Naive thymus-derived CD4-positive, alpha-beta T cell (primary cell): ENCODE measurements around the gene ARX. TPM values are rescaled to one million over a fixed set of nuclear protein-coding genes. Genes with fewer than 3 reads are reported as not detected.

ENCODE experiments used
- ATAC-seq: fragments of 150-1000 bp; cut with Tn5 transposase; 2 replicates; pipeline ENCODE4 v1.10.0; 2021; ENCODE audit warnings: mild to moderate bottlenecking, moderate library complexity
- CTCF ChIA-PET: fragments of 350-600 bp; sonication (Branson Sonifier 250); formaldehyde crosslinking; loops from one replicate; lab custom pipeline; 2021; ENCODE audit warnings: antibody characterized with exemption; lab: Charles Lee
- POLR2A ChIA-PET: fragments of 350-600 bp; sonication (Branson Sonifier 250); formaldehyde crosslinking; loops from one replicate; lab custom pipeline; 2021; ENCODE audit warnings: antibody characterized with exemption, inconsistent platforms; lab: Charles Lee
- DNase-seq, 9 donors: peaks; one replicate each; pipeline versions ENCODE4 v3.0.0 to v3.0.0-alpha.2; 2020 to 2022; ENCODE audit warnings: mixed read lengths in 1 of 9
- H3K27ac ChIP-seq: one replicate; pipeline ENCODE4 v1.7.0; 2013; ENCODE audit warnings: mild to moderate bottlenecking, low read depth, low read length, moderate library complexity
- H3K27me3 ChIP-seq, 2 donors: one replicate each; pipeline ENCODE4 v1.7.0; 2013; ENCODE audit warnings: low read length in 2 of 2, mild to moderate bottlenecking in 2 of 2, moderate library complexity in 2 of 2; ENCODE audit not compliant: control insufficient read depth in 2 of 2, insufficient read depth in 2 of 2
- H3K36me3 ChIP-seq, 3 experiments: 1 replicate in 2 of 3; 2 replicates in 1 of 3; pipeline ENCODE4 v1.7.0; 2013; ENCODE audit warnings: low read length in 3 of 3, mild to moderate bottlenecking in 3 of 3, moderate library complexity in 1 of 3; ENCODE audit not compliant: insufficient read depth in 3 of 3, control insufficient read depth in 2 of 3
- H3K4me1 ChIP-seq, 2 donors: one replicate each; pipeline ENCODE4 v1.7.0; 2013; ENCODE audit warnings: low read length in 2 of 2, mild to moderate bottlenecking in 2 of 2, moderate library complexity in 1 of 2; ENCODE audit not compliant: control insufficient read depth in 2 of 2, insufficient read depth in 2 of 2
- H3K4me3 ChIP-seq: 2 replicates; pipeline ENCODE4 v1.7.0; 2013; ENCODE audit warnings: mild to moderate bottlenecking, low read length
- H3K9me3 ChIP-seq, 3 experiments: 1 replicate in 2 of 3; 2 replicates in 1 of 3; pipeline ENCODE4 v1.7.0; 2013; ENCODE audit warnings: low read length in 3 of 3; ENCODE audit not compliant: control insufficient read depth in 2 of 3
- H3K27ac Mint-ChIP-seq, 9 donors: one replicate each; pipeline ENCODE4 v1.8.0; 2020 to 2022; ENCODE audit warnings: mixed read lengths in 9 of 9, mild to moderate bottlenecking in 8 of 9, moderate library complexity in 5 of 9, inconsistent platforms in 2 of 9
- H3K27me3 Mint-ChIP-seq, 5 donors: one replicate each; pipeline ENCODE4 v1.8.0; 2021 to 2022; ENCODE audit warnings: mixed read lengths in 5 of 5, mild to moderate bottlenecking in 1 of 5
- H3K36me3 Mint-ChIP-seq, 5 donors: one replicate each; pipeline ENCODE4 v1.8.0; 2020 to 2022; ENCODE audit warnings: mixed read lengths in 5 of 5, mild to moderate bottlenecking in 3 of 5, inconsistent platforms in 1 of 5
- H3K4me1 Mint-ChIP-seq, 7 donors: one replicate each; pipeline ENCODE4 v1.8.0; 2020 to 2022; ENCODE audit warnings: mixed read lengths in 7 of 7, mild to moderate bottlenecking in 3 of 7, inconsistent platforms in 1 of 7
- H3K4me3 Mint-ChIP-seq, 10 donors: one replicate each; pipeline ENCODE4 v1.8.0; 2020 to 2022; ENCODE audit warnings: mild to moderate bottlenecking in 10 of 10, mixed read lengths in 10 of 10, moderate library complexity in 6 of 10, inconsistent platforms in 2 of 10
- H3K9me3 Mint-ChIP-seq, 11 donors: one replicate each; pipeline ENCODE4 v1.8.0; 2020 to 2022; ENCODE audit warnings: mixed read lengths in 11 of 11, mild to moderate bottlenecking in 4 of 11, inconsistent platforms in 1 of 11, moderate library complexity in 1 of 11
- intact Hi-C, 2 donors: fragments of 100-400 bp; cut with micrococcal nuclease; formaldehyde crosslinking; loops; one replicate each; pipeline ENCODE4 v1.15.1; 2023
- polyA plus RNA-seq, 2 donors: library from polyadenylated mRNA; unstranded; fragments of 300-500 nt; fragmentation: Illumina TruSeq; gene quantifications; one replicate each; pipeline ENCODE4 v1.2.3, GENCODE V29; 2021
- total RNA-seq, 6 experiments: library from RNA in 5 of 6; stranded (reverse) in 5 of 6; gene quantifications; 1 replicate in 5 of 6; 2 replicates in 1 of 6; pipeline ENCODE4 v1.2.3 and lab custom pipeline; 2021 to 2026

ARX gene
- total and polyA plus RNA-seq, 7 experiments from 2014 or later: not detected

DNA sequence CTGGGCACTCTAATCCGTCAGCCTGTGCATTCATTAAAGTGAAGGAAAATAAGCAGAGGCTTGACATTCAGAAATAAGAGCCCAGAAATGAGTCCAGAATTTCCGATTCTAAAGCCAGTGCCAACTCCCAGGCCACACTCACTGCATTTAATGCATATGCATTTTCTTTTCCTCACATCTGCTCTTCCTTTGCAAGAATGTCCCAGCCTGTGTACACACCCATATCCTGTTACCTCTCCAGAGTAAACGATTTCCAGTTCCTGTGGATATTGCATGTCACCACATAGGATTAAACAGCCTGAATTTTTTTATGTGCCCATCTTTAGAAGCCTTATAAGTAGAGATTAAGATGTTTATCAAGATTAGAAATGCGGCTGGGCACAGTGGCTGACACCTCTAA, 27.5 kb downstream of the ARX start:
- Histone ChIP-seq H3K4me3 (no peak overlapping the region), H3K4me1 (no peaks in the 10 kb centered on the region), H3K27ac (no peak overlapping the region), H3K9me3 (no peaks in the 10 kb centered on the region), H3K27me3 (no peaks in the 10 kb centered on the region), H3K36me3 (no peaks in the 10 kb centered on the region)
- no peak overlapping the region for H3K27ac Mint-ChIP-seq
- no peaks in the 10 kb centered on the region for H3K9me3 Mint-ChIP-seq
- ChIA-PET POLR2A (no interaction called here), CTCF (no interaction called here)
- no peaks in the 10 kb centered on the region for H3K27me3 Mint-ChIP-seq
- no peaks in the 10 kb centered on the region for H3K4me1 Mint-ChIP-seq
- peaks cover 0 to 21% (median 10%) of the 10 kb centered on the region in 5 donors for H3K36me3 Mint-ChIP-seq
- intact Hi-C loops: no loop called here
- DNase-seq (no peak), ATAC-seq (no peak)
- no peak overlapping the region for H3K4me3 Mint-ChIP-seq

DNA sequence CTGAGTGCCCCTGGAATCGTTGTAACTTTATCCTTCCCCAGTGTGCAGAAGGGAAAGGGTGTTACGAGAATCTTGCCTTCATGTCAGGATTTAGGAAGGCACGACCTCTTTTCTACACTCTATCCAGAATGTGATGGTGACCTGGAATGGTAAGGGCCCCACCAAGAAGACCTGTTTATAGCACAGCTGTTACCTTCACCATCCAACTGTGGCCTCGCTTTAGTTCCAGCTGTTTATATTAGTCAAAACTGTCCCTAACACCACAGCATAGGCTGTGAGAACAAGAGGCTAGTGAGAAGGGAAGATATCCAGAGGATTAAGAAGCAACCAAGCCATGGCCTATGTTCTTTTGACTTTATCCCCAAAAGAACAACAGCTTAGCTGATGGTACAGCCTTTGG, 28.0 kb downstream of the ARX start:
- DNase-seq: no peak
- Mint-ChIP-seq H3K27ac (no peak overlapping the region), H3K27me3 (no peaks in the 10 kb centered on the region), H3K4me1 (no peaks in the 10 kb centered on the region), H3K9me3 (no peaks in the 10 kb centered on the region), H3K36me3 (peaks cover 0 to 21% (median 10%) of the 10 kb centered on the region in 5 donors), H3K4me3 (no peak overlapping the region)
- intact Hi-C loops: no loop called here
- no peaks in the 10 kb centered on the region for H3K4me1 ChIP-seq
- H3K9me3 ChIP-seq: no peaks in the 10 kb centered on the region
- CTCF ChIA-PET: no interaction called here
- H3K36me3 ChIP-seq: no peaks in the 10 kb centered on the region
- H3K27me3 ChIP-seq: no peaks in the 10 kb centered on the region
- no peak overlapping the region for H3K27ac ChIP-seq
- ATAC-seq: no peak
- H3K4me3 ChIP-seq: no peak overlapping the region
- POLR2A ChIA-PET: no interaction called here

GRCh38 chrX:24985120-24985519, 30.6 kb downstream of the ARX start:
- ChIA-PET CTCF (no interaction called here), POLR2A (no interaction called here)
- Mint-ChIP-seq H3K9me3 (no peaks in the 10 kb centered on the region), H3K27ac (no peak overlapping the region), H3K4me3 (no peak overlapping the region), H3K36me3 (peaks cover 0 to 16% (median 9%) of the 10 kb centered on the region in 5 donors), H3K27me3 (no peaks in the 10 kb centered on the region), H3K4me1 (no peaks in the 10 kb centered on the region)
- no peaks in the 10 kb centered on the region for H3K4me1 ChIP-seq
- intact Hi-C loops: no loop called here
- no peaks in the 10 kb centered on the region for H3K27me3 ChIP-seq
- ATAC-seq: no peak
- H3K4me3 ChIP-seq: no peak overlapping the region
- no peaks in the 10 kb centered on the region for H3K9me3 ChIP-seq
- H3K36me3 ChIP-seq: no peaks in the 10 kb centered on the region
- DNase-seq: no peak
- no peak overlapping the region for H3K27ac ChIP-seq

- Mint-ChIP-seq H3K36me3 (peaks cover 0 to 20% (median 7%) of the 10 kb centered on the region in 5 donors), H3K27ac (no peak overlapping the region), H3K9me3 (no peaks in the 10 kb centered on the region), H3K4me1 (no peaks in the 10 kb centered on the region), H3K4me3 (no peak overlapping the region), H3K27me3 (no peaks in the 10 kb centered on the region)
- Histone ChIP-seq H3K27me3 (no peaks in the 10 kb centered on the region), H3K36me3 (no peaks in the 10 kb centered on the region), H3K4me3 (no peak overlapping the region), H3K9me3 (no peaks in the 10 kb centered on the region), H3K4me1 (no peaks in the 10 kb centered on the region), H3K27ac (no peak overlapping the region)
- intact Hi-C loops: no loop called here
- POLR2A ChIA-PET: no interaction called here
- no peak for DNase-seq
- CTCF ChIA-PET: no interaction called here
- no peak for ATAC-seq
These were observed 31.8 kb downstream of the ARX start for GRCh38 chrX:24983931-24984330.

DNA sequence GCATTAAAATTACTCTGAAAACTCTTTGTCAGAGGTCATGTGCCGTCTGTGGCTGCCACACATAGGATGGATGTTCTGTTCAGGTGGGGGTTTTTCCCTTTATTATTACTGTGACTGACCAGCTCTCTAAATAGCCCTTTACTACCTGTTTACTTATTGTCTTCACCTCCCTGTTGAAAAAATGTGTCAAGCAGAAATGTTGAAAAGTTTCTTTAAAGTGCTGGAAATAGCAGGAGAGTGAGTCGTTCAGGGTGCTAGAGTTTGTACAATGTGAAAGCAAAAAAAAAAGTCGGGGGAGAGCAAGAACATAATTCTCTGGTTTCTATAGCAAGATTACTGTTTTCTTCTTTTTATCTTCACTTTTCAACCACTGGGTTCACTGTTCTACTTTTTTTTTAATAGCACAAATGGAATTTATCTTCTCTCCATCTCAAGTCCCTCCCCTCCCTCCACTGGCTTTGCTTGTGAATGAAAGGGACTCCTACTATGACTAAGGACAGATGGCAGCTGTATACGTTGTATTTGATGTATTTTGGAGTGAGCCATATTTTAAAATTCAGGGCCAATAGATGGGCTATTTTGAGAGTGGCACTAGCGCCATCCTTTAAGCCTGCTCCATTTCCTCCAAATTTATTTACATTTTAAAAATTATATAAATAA, 33.3 kb downstream of the ARX start:
- no peak overlapping the region for H3K27ac Mint-ChIP-seq
- Histone ChIP-seq H3K4me3 (no peak overlapping the region), H3K36me3 (no peaks in the 10 kb centered on the region), H3K9me3 (no peaks in the 10 kb centered on the region), H3K27me3 (no peaks in the 10 kb centered on the region), H3K4me1 (no peaks in the 10 kb centered on the region), H3K27ac (no peak overlapping the region)
- H3K9me3 Mint-ChIP-seq: peaks cover 0 to 2% (median 0%) of the 10 kb centered on the region in 11 donors
- H3K4me1 Mint-ChIP-seq: no peaks in the 10 kb centered on the region
- POLR2A ChIA-PET: no interaction called here
- ATAC-seq (no peak), DNase-seq (no peak)
- CTCF ChIA-PET: no interaction called here
- intact Hi-C loops: no loop called here
- no peak overlapping the region for H3K4me3 Mint-ChIP-seq
- H3K36me3 Mint-ChIP-seq: peaks cover 0 to 20% (median 7%) of the 10 kb centered on the region in 5 donors
- H3K27me3 Mint-ChIP-seq: no peaks in the 10 kb centered on the region

DNA sequence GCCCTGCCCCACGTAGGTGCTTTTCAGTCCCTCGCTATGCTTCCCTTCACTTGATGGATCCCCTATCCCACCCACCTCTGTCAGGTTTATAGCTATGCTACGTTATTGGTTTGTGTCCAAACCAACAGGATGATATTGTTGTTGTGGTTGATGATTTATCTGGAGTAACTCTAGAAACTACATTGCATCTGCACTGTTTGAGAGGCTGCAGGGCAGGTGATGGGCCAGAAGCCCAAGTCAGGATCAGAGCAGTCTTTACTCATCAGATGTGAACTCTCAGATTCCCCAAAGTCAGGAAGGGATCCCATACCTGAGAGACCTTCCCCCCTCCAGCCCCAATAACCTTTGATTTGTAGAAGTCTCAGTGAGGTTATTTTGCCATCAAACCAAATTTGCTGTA, 34.7 kb downstream of the ARX start:
- Histone ChIP-seq H3K36me3 (no peaks in the 10 kb centered on the region), H3K27me3 (no peaks in the 10 kb centered on the region), H3K27ac (no peak overlapping the region), H3K9me3 (no peaks in the 10 kb centered on the region), H3K4me1 (no peaks in the 10 kb centered on the region), H3K4me3 (no peak overlapping the region)
- intact Hi-C loops: no loop called here
- H3K4me1 Mint-ChIP-seq: no peaks in the 10 kb centered on the region
- H3K4me3 Mint-ChIP-seq: no peak overlapping the region
- peaks cover 0 to 3% (median 0%) of the 10 kb centered on the region in 11 donors for H3K9me3 Mint-ChIP-seq
- H3K36me3 Mint-ChIP-seq: peaks cover 0 to 14% (median 7%) of the 10 kb centered on the region in 5 donors
- CTCF ChIA-PET: no interaction called here
- H3K27me3 Mint-ChIP-seq: no peaks in the 10 kb centered on the region
- no peak for ATAC-seq
- H3K27ac Mint-ChIP-seq: no peak overlapping the region
- POLR2A ChIA-PET: no interaction called here
- DNase-seq: no peak

DNA sequence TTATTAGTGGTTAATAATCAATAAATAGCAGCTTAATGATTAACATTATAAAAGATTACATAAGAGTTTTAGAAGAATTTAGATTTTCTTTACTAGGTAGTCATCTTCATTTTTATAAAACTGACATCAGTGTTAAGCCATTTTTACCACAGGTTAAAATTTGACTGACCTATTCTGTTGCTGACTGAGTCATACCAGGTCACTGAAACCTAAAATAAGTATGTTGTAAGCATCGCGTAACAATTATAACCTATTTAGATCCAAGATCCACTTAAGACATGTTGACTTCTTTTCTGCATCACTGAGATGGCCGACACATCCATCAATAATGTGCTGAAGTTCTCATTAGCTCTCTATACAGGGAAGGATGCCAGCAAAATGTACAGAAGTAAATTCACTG, 36.7 kb downstream of the ARX start:
- DNase-seq (no peak), ATAC-seq (no peak)
- H3K36me3 Mint-ChIP-seq: peaks cover 0 to 11% (median 4%) of the 10 kb centered on the region in 5 donors
- no peak overlapping the region for H3K4me3 Mint-ChIP-seq
- Histone ChIP-seq H3K4me3 (no peak overlapping the region), H3K4me1 (no peaks in the 10 kb centered on the region), H3K36me3 (no peaks in the 10 kb centered on the region), H3K27me3 (no peaks in the 10 kb centered on the region), H3K9me3 (no peaks in the 10 kb centered on the region), H3K27ac (no peak overlapping the region)
- H3K4me1 Mint-ChIP-seq: no peaks in the 10 kb centered on the region
- no peaks in the 10 kb centered on the region for H3K27me3 Mint-ChIP-seq
- ChIA-PET POLR2A (no interaction called here), CTCF (no interaction called here)
- H3K27ac Mint-ChIP-seq: no peak overlapping the region
- peaks cover 0 to 3% (median 0%) of the 10 kb centered on the region in 11 donors for H3K9me3 Mint-ChIP-seq
- intact Hi-C loops: no loop called here
